ENCODE results near the gene NSFL1C.

GRCh38 chr20:1426231-1426849 is 40.3 kb downstream of the NSFL1C start:
- TF ChIP-seq POLR2A (IDR thresholded peaks at IDR 0.05) (no peak), CTCF (IDR thresholded peaks at IDR 0.05) (no peak)
